ENCODE data around the gene PLA2R1. TPM values are rescaled to one million over a fixed set of nuclear protein-coding genes. Genes with fewer than 3 reads are reported as not detected.

Gene PLA2R1
- total RNA-seq, 1 experiment from 2014 or later: 3.4 TPM

DNA sequence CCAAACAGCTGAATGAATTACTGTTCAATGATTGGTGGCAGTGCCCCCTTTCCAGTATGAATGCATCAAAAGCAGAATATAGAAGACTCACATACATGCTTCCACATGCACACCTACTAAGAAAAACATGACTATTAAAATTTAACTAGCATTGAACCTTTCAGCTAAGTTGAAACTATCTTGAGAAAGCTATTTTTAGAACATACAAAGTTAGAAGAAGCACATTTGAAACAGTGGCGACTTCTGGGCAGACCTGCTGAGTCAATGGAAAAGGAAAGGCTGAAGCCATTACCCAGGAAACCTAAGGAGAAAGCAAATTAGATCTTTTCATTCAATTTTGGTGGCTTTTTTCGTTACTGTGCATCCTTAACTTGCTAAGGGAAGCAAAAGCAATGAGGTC lies 55.9 kb downstream of the PLA2R1 start:
- ChIA-PET CTCF (no interaction called here), POLR2A (ENCODE audit: unreplicated experiment) (no interaction called here)
- Histone ChIP-seq H3K4me1 (ENCODE audit: insufficient read depth, low read length) (no peaks in the 10 kb centered on the region), H3K4me3 (ENCODE audit: low read length) (no peak overlapping the region), H3K27me3 (ENCODE audit: low read length) (no peaks in the 10 kb centered on the region), H2AFZ (ENCODE audit: low read length) (no peak overlapping the region), H3K79me2 (ENCODE audit: low read length) (no peaks in the 10 kb centered on the region), H3K36me3 (ENCODE audit: low read depth, low read length) (no peaks in the 10 kb centered on the region), H3K4me2 (ENCODE audit: low read length) (no peak overlapping the region), H4K20me1 (ENCODE audit: low read length) (no peaks in the 10 kb centered on the region), H3K27ac (ENCODE audit: low read length) (no peak overlapping the region), H3F3A (ENCODE audit: low read length, unreplicated experiment) (no peaks in the 10 kb centered on the region), H3K9me2 (replicated peaks; ENCODE audit: low read length) (no peaks in the 10 kb centered on the region), H3K9me3 (ENCODE audit: low read length) (no peaks in the 10 kb centered on the region), H3K9ac (ENCODE audit: low read length) (no peak overlapping the region)
- no TSS peak for BruUV-seq (replicated peaks)
- intact Hi-C loops (cut with micrococcal nuclease): no loop called here
- DNase-seq: no peak
- TF ChIP-seq EZH2phosphoT487 (IDR thresholded peaks at IDR 0.05; ENCODE audit: borderline replicate concordance, low read length) (no peak), EZH2 (IDR thresholded peaks at IDR 0.05; ENCODE audit: low read length, unreplicated experiment) (no peak)
- TF ChIP-seq, protein P1, sequence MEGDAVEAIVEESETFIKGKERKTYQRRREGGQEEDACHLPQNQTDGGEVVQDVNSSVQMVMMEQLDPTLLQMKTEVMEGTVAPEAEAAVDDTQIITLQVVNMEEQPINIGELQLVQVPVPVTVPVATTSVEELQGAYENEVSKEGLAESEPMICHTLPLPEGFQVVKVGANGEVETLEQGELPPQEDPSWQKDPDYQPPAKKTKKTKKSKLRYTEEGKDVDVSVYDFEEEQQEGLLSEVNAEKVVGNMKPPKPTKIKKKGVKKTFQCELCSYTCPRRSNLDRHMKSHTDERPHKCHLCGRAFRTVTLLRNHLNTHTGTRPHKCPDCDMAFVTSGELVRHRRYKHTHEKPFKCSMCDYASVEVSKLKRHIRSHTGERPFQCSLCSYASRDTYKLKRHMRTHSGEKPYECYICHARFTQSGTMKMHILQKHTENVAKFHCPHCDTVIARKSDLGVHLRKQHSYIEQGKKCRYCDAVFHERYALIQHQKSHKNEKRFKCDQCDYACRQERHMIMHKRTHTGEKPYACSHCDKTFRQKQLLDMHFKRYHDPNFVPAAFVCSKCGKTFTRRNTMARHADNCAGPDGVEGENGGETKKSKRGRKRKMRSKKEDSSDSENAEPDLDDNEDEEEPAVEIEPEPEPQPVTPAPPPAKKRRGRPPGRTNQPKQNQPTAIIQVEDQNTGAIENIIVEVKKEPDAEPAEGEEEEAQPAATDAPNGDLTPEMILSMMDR (conservative IDR thresholded peaks at IDR 0.05; ENCODE audit: low read depth, low read length): no peak
- no peak for ATAC-seq

- DNase-seq (no peak), ATAC-seq (no peak)
- H3K9me3 ChIP-seq (ENCODE audit: low read length): no peaks in the 10 kb centered on the region
- no peaks in the 10 kb centered on the region for H3K4me1 ChIP-seq (ENCODE audit: insufficient read depth, low read length)
- TF ChIP-seq EZH2phosphoT487 (IDR thresholded peaks at IDR 0.05; ENCODE audit: borderline replicate concordance, low read length) (no peak), EZH2 (IDR thresholded peaks at IDR 0.05; ENCODE audit: low read length, unreplicated experiment) (no peak)
- TF ChIP-seq, protein P1 (conservative IDR thresholded peaks at IDR 0.05; ENCODE audit: low read depth, low read length): no peak
- H3K27me3 ChIP-seq (ENCODE audit: low read length): no peaks in the 10 kb centered on the region
- no peak overlapping the region for H3K9ac ChIP-seq (ENCODE audit: low read length)
- ChIA-PET POLR2A (ENCODE audit: unreplicated experiment) (no interaction called here), CTCF (no interaction called here)
- no TSS peak for BruUV-seq (replicated peaks)
- no peak overlapping the region for H3K4me3 ChIP-seq (ENCODE audit: low read length)
- no peak overlapping the region for H3K4me2 ChIP-seq (ENCODE audit: low read length)
- H3K79me2 ChIP-seq (ENCODE audit: low read length): no peaks in the 10 kb centered on the region
- H3K9me2 ChIP-seq (replicated peaks; ENCODE audit: low read length): no peaks in the 10 kb centered on the region
- H4K20me1 ChIP-seq (ENCODE audit: low read length): no peaks in the 10 kb centered on the region
- H2AFZ ChIP-seq (ENCODE audit: low read length): no peak overlapping the region
- no peaks in the 10 kb centered on the region for H3F3A ChIP-seq (ENCODE audit: low read length, unreplicated experiment)
- H3K27ac ChIP-seq (ENCODE audit: low read length): no peak overlapping the region
- intact Hi-C loops (cut with micrococcal nuclease): no loop called here
- H3K36me3 ChIP-seq (ENCODE audit: low read depth, low read length): no peaks in the 10 kb centered on the region
These were observed 56.5 kb downstream of the PLA2R1 start for GRCh38 chr2:160005908-160006307.

- TF ChIP-seq EZH2 (IDR thresholded peaks at IDR 0.05; ENCODE audit: low read length, unreplicated experiment) (no peak), EZH2phosphoT487 (IDR thresholded peaks at IDR 0.05; ENCODE audit: borderline replicate concordance, low read length) (no peak)
- TF ChIP-seq, protein P1 (conservative IDR thresholded peaks at IDR 0.05; ENCODE audit: low read depth, low read length): no peak
- no peak overlapping the region for H3K4me2 ChIP-seq (ENCODE audit: low read length)
These were observed 56.9 kb downstream of the PLA2R1 start for GRCh38 chr2:160005476-160005875.

More at GRCh38 chr2:160005476-160005875, 56.9 kb downstream of the PLA2R1 start:
- H3K9ac ChIP-seq (ENCODE audit: low read length): no peak overlapping the region
- no peak for ATAC-seq
- ChIA-PET POLR2A (ENCODE audit: unreplicated experiment) (no interaction called here), CTCF (no interaction called here)
- BruUV-seq (replicated peaks): no TSS peak
- no peaks in the 10 kb centered on the region for H3K4me1 ChIP-seq (ENCODE audit: insufficient read depth, low read length)
- no peaks in the 10 kb centered on the region for H4K20me1 ChIP-seq (ENCODE audit: low read length)
- H3K9me3 ChIP-seq (ENCODE audit: low read length): no peaks in the 10 kb centered on the region
- H3K27me3 ChIP-seq (ENCODE audit: low read length): no peaks in the 10 kb centered on the region
- no peaks in the 10 kb centered on the region for H3F3A ChIP-seq (ENCODE audit: low read length, unreplicated experiment)
- H3K4me3 ChIP-seq (ENCODE audit: low read length): no peak overlapping the region
- H3K27ac ChIP-seq (ENCODE audit: low read length): no peak overlapping the region
- H2AFZ ChIP-seq (ENCODE audit: low read length): no peak overlapping the region
- no peaks in the 10 kb centered on the region for H3K9me2 ChIP-seq (replicated peaks; ENCODE audit: low read length)
- intact Hi-C loops (cut with micrococcal nuclease): no loop called here
- no peaks in the 10 kb centered on the region for H3K36me3 ChIP-seq (ENCODE audit: low read depth, low read length)
- no peak for DNase-seq
- H3K79me2 ChIP-seq (ENCODE audit: low read length): no peaks in the 10 kb centered on the region

Measured in PC-3 (cell line).